Adrenal gland (tissue), 12 donors: ENCODE measurements around the gene ALDH3B2. TPM values are rescaled to one million over a fixed set of nuclear protein-coding genes. Genes with fewer than 3 reads are reported as not detected.

Experiments used
- DNase-seq, 7 donors: peaks; one replicate each; pipeline ENCODE4 v3.0.0-alpha.2; 2019 to 2020
- H3K27ac ChIP-seq, 5 donors: fragments of 200-600 bp; sonication (generic) in 4 of 5; 1 replicate in 3 of 5; 2 replicates in 2 of 5; pipeline versions ENCODE4 v1.5.1 to v1.8.0; 2016 to 2020; ENCODE audit warnings: mild to moderate bottlenecking in 1 of 5
- H3K27me3 ChIP-seq: fragments of 200-600 bp; 2 replicates; pipeline ENCODE4 v1.8.0; 2021
- H3K36me3 ChIP-seq, 2 donors: fragments of 200-600 bp; replicated peaks in 1 of 2; 1 replicate in 1 of 2; 2 replicates in 1 of 2; pipeline versions ENCODE4 v1.5.1 to v1.8.0; 2018 to 2022
- H3K4me1 ChIP-seq, 2 donors: fragments of 200-600 bp; replicated peaks in 1 of 2; 1 replicate in 1 of 2; 2 replicates in 1 of 2; pipeline versions ENCODE4 v1.5.1 to v1.8.0; 2018 to 2021
- H3K4me3 ChIP-seq, 4 donors: fragments of 200-600 bp; sonication (generic) in 3 of 4; one replicate each; pipeline ENCODE4 v1.5.1; 2016 to 2018
- H3K9me3 ChIP-seq, 3 donors: fragments of 200-600 bp; sonication (generic) in 1 of 3; replicated peaks in 1 of 3; 1 replicate in 2 of 3; 2 replicates in 1 of 3; pipeline versions ENCODE4 v1.5.1 to v1.8.0; 2016 to 2021
- CTCF ChIP-seq, 6 experiments: fragments of 450-650 bp in 4 of 6; fragments of 200-600 bp in 2 of 6; sonication (generic) in 1 of 6; IDR thresholded peaks; 1 replicate in 5 of 6; 2 replicates in 1 of 6; pipeline versions ENCODE4 v1.5.1 to v1.8.0; 2016 to 2021; ENCODE audit warnings: antibody characterized with exemption in 6 of 6, mild to moderate bottlenecking in 2 of 6, moderate library complexity in 1 of 6
- POLR2A ChIP-seq, 2 donors: fragments of 450-650 bp; IDR thresholded peaks; one replicate each; pipeline ENCODE4 v1.6.1; 2017; ENCODE audit warnings: antibody characterized with exemption in 2 of 2, mild to moderate bottlenecking in 2 of 2, moderate library complexity in 1 of 2
- WGBS, 4 donors: extraction: QIAGEN DNeasy Blood & Tissue Kit in 2 of 4; methylation state at CpG; one replicate each; pipeline versions ENCODE4 v1.1.5 to v1.1.7; 2013 to 2017; 5-methylcytosine and 5-hydroxymethylcytosine counted together
- intact Hi-C, 2 donors: fragments of 100-400 bp; cut with DNase I; formaldehyde crosslinking; loops; one replicate each; pipeline versions ENCODE4 v1.14.1 to v1.15.0; 2022 to 2023
- polyA plus RNA-seq, 3 donors: library from polyadenylated mRNA; stranded (reverse); fragments of 200-250 nt in 2 of 3; fragments of 350-450 nt in 1 of 3; fragmentation: Illumina TruSeq in 1 of 3; extraction: RNeasy Lipid Tissue Mini Kit (QIAGEN cat#74804) in 1 of 3; gene quantifications; one replicate each; pipeline ENCODE4 v1.2.3, GENCODE V29; 2013 to 2014
- total RNA-seq, 9 donors: library from RNA; depleted of rRNA in 4 of 9; stranded (reverse); fragments of >200 nt in 4 of 9; fragments of 120-200 nt in 1 of 9; fragmentation: NEBNext Ultra II Directional in 1 of 9; extraction: Animal tissue kit (Norgen Biotek cat#: 25700) in 1 of 9; gene quantifications; one replicate each; pipeline versions ENCODE4 v1.1.0 to v1.2.4, GENCODE V29; 2013 to 2023
- donor health status: healthy with polysubstance abuse.
- donor health status: Bipolar disorder and iron deficiency.
- donor health status: DM: yes; HTN: yes; CAD: no.
- donor health status: DM: no; HTN: no; CAD: no.
- donor health status: DM: no; HTN: no; CAD: no.
- donor health status: DM: yes; HTN: yes; CAD: no.

The ALDH3B2 gene
- total and polyA plus RNA-seq, 12 donors, result 0.10 TPM; not detected in 11

DNA sequence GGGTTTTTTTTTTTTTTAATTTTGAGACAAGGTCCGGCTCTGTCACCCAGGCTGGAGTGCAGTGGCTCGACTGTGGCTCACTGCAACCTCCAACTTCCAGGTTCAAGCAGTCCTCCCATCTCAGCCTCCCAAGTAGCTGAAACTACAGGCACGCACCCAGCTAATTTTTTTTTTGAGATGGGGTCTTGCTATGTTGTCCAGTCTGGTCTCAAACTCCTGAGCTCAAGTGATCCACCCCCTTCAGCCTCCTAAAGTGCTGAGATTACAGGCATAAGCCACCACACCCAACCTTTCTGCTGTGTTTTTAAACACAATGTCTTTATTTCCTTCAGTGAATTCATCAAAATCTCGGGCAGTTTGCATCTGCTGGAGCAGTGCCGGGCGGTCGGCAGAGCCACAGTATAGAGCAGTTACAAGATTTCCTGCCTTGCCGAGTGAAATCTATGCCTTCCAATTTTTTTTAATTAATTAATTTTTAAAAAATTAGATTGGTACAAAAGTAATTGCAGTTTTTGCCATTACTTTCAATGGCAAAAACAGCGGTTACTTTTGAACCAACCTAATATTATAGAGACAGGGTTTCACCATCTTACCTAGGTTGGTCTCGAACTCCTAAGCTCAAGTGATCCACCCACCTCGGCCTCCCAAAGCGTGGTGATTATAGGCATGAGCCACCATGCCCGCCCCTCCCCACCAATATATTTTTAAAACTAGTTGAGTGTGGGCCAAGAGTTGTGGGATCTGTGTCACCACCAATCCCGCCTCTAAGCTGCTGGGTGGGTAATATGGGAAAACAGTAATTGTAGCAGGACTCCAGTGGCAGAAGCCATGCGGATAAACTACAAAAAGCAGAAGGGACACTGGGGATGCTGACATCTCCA, 21.2 kb downstream of the ALDH3B2 start:
- Histone ChIP-seq H3K4me1 (no peaks in the 10 kb centered on the region), H3K4me3 (no peak overlapping the region), H3K27me3 (no peaks in the 10 kb centered on the region), H3K27ac (no peak overlapping the region), H3K9me3 (no peaks in the 10 kb centered on the region), H3K36me3 (no peaks in the 10 kb centered on the region)
- TF ChIP-seq POLR2A (IDR thresholded peaks at IDR 0.05) (no peak), CTCF (IDR thresholded peaks at IDR 0.05) (no peak)
- intact Hi-C loops, result no loop called here
- 74 to 79% (median 76%) methylated on average over 14 to 15 of the region's 15 CpGs for WGBS, 4 donors
- DNase-seq, result no peak

- intact Hi-C loops, result no loop called here
- Histone ChIP-seq H3K27me3 (no peaks in the 10 kb centered on the region), H3K4me1 (no peaks in the 10 kb centered on the region)
These were observed 22.2 kb downstream of the ALDH3B2 start for GRCh38 chr11:67651976-67652781.

GRCh38 chr11:67649634-67650510, 24.6 kb downstream of the ALDH3B2 start:
- WGBS, 4 donors, result 74 to 79% (median 78%) methylated on average over 21 to 22 of the region's 22 CpGs
- intact Hi-C loops, result no loop called here
- TF ChIP-seq POLR2A (IDR thresholded peaks at IDR 0.05) (no peak), CTCF (IDR thresholded peaks at IDR 0.05) (no peak)
- H3K36me3 ChIP-seq, result no peaks in the 10 kb centered on the region
- no peaks in the 10 kb centered on the region for H3K27me3 ChIP-seq
- H3K4me3 ChIP-seq, result peak overlapping the region in 1 of 4 donors; percentile 34
- no peak overlapping the region for H3K27ac ChIP-seq
- no peak for DNase-seq
- H3K9me3 ChIP-seq, result no peaks in the 10 kb centered on the region
- no peaks in the 10 kb centered on the region for H3K4me1 ChIP-seq

More at GRCh38 chr11:67651976-67652781, 22.2 kb downstream of the ALDH3B2 start:
- no peak for DNase-seq
- no peak for TF ChIP-seq CTCF (IDR thresholded peaks at IDR 0.05)
- no peak for TF ChIP-seq POLR2A (IDR thresholded peaks at IDR 0.05)
- 40 to 52% (median 46%) methylated on average over 13 of the region's 13 CpGs for WGBS, 4 donors
- no peak overlapping the region for H3K4me3 ChIP-seq
- H3K27ac ChIP-seq, result no peak overlapping the region
- H3K36me3 ChIP-seq, result no peaks in the 10 kb centered on the region
- no peaks in the 10 kb centered on the region for H3K9me3 ChIP-seq
